ENCODE measurements around the gene SELENOO. TPM values are rescaled to one million over a fixed set of nuclear protein-coding genes. Genes with fewer than 3 reads are reported as not detected.
A peak's percentile ranks its signal among the peaks of the same experiment; 100 is the strongest.

SELENOO gene
- total and polyA plus RNA-seq, 4 donors, result 11.6 to 105 (median 17.9) TPM

DNA sequence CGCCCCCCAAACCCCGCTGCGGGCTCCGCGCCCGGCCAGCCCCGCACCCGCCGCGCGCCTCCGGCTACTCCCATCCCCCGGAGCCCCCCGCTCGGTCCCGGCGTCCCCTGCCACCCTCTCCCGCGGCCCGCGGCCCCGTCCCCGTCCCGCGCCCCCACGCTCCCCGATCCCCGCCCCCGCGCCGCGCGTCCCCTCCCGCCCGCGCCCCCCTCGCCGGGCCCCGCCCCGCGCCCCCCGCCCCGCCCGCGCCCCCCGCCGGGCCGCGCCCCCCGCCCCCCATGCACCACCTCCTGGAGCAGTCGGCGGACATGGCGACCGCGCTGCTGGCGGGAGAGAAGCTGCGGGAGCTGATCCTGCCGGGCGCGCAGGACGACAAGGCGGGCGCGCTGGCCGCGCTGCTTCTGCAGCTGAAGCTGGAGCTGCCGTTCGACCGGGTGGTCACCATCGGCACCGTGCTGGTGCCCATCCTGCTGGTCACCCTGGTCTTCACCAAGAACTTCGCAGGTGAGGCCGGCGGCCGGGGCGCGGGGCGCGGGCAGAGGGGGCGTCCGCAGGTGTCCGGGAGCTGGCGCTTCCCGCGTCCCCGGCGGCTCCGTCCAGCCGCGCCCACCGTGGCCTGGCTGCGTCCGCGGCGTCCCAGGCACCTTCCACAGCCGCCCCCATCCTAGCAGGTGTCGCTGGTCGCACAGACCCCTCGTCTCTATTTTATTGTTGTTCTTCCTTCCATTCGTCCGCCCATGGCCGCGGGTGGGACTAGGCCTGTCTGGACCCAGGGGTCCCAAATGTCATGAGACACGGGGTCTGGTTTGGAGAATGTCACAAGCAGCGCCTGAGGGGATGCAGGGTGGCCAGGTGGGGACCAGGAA is 30.1 kb upstream of the SELENOO start, which contains the start of gene PANX2:
Gene PANX2 (plus strand): TSS at position 279 of the 866 bp plus-strand sequence. CDS start 0 bp downstream, at position 279.
- peak within 1 kb of the TSS; percentile 57 to 59 for H3K4me3 ChIP-seq (ENCODE audit: low read length in 2 of 2)
- no peaks in the 10 kb centered on the region for H3K27me3 ChIP-seq (ENCODE audit: control insufficient read depth in 1 of 2, insufficient read depth in 2 of 2, low read length in 1 of 2)
- no peaks in the 10 kb centered on the region for H3K9me3 ChIP-seq (ENCODE audit: control insufficient read depth, low read length)
- ATAC-seq (ENCODE audit: low FRiP score), result no peak
- WGBS, 2 donors, result 6 to 12% methylated on average over 47 to 105 of the region's 105 CpGs
- intact Hi-C loops (cut with DNase I), result no loop called here
- no peak within 1 kb of the TSS for H3K27ac ChIP-seq (ENCODE audit: low read depth in 1 of 2, low read length in 2 of 2)
- no peaks in the 10 kb centered on the region for H3K4me1 ChIP-seq (ENCODE audit: control insufficient read depth in 1 of 2, insufficient read depth in 2 of 2, low read length in 2 of 2)
- DNase-seq, result peak; percentile 48 to 74
- H3K36me3 ChIP-seq (ENCODE audit: control insufficient read depth in 1 of 2, insufficient read depth in 2 of 2, low read length in 1 of 2), result no peaks in the 10 kb centered on the region

GRCh38 chr22:50171319-50171964 is 29.4 kb upstream of the SELENOO start:
- no peaks in the 10 kb centered on the region for H3K27me3 ChIP-seq (ENCODE audit: control insufficient read depth in 1 of 2, insufficient read depth in 2 of 2, low read length in 1 of 2)
- DNase-seq, result peak in 1 of 2 donors; percentile 49
- 69 to 73% methylated on average over 15 of the region's 15 CpGs for WGBS, 2 donors
- no peaks in the 10 kb centered on the region for H3K36me3 ChIP-seq (ENCODE audit: control insufficient read depth in 1 of 2, insufficient read depth in 2 of 2, low read length in 1 of 2)
- ATAC-seq (ENCODE audit: low FRiP score), result peak; percentile 17
- no peaks in the 10 kb centered on the region for H3K4me1 ChIP-seq (ENCODE audit: control insufficient read depth in 1 of 2, insufficient read depth in 2 of 2, low read length in 2 of 2)
- intact Hi-C loops (cut with DNase I), result no loop called here
- H3K9me3 ChIP-seq (ENCODE audit: control insufficient read depth, low read length), result no peaks in the 10 kb centered on the region
- H3K4me3 ChIP-seq (ENCODE audit: low read length in 2 of 2), result no peak overlapping the region
- no peak overlapping the region for H3K27ac ChIP-seq (ENCODE audit: low read depth in 1 of 2, low read length in 2 of 2)

GRCh38 chr22:50171965-50172421 is 28.8 kb upstream of the SELENOO start:
- 72 to 83% methylated on average over 13 of the region's 13 CpGs for WGBS, 2 donors
- Histone ChIP-seq H3K9me3 (ENCODE audit: control insufficient read depth, low read length) (no peaks in the 10 kb centered on the region), H3K36me3 (ENCODE audit: control insufficient read depth in 1 of 2, insufficient read depth in 2 of 2, low read length in 1 of 2) (no peaks in the 10 kb centered on the region), H3K27me3 (ENCODE audit: control insufficient read depth in 1 of 2, insufficient read depth in 2 of 2, low read length in 1 of 2) (no peaks in the 10 kb centered on the region), H3K4me3 (ENCODE audit: low read length in 2 of 2) (no peak overlapping the region), H3K4me1 (ENCODE audit: control insufficient read depth in 1 of 2, insufficient read depth in 2 of 2, low read length in 2 of 2) (no peaks in the 10 kb centered on the region), H3K27ac (ENCODE audit: low read depth in 1 of 2, low read length in 2 of 2) (no peak overlapping the region)
- ATAC-seq (ENCODE audit: low FRiP score), result no peak
- peak in 1 of 2 donors; percentile 46 for DNase-seq
- intact Hi-C loops (cut with DNase I), result no loop called here

DNA sequence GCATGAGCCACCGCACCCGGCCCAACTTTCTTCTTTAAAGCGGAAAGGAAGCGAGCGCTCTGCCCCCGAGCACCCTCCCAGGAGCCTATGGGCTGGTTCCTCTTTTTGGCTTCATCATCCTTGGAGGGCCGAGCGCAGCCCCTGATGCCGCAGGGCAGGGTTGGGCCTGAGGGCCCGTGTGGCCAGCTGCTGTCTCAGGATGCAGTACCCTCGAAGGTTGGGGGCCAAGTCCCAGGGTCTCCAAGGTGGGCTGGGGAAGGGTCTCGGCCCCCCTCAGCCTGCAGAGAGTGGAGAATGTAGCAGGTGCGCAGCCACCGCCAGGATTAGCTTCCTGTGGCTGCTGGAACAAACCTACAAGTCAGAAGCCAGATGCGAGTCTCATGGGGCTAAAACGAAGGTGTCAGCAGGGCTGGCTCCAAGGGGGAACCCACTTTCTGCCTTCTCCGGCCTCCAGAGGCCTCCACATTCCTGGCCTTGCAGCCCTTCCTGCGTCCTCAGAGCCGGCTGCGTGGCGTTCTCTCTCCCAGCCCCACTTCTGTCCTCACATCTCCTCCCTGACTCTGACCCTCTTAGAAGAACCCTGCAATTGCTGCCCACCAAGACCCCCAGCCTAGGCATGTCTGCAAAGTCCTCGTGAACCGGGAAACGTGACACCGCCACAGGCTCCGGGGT is 27.4 kb upstream of the SELENOO start:
- H3K27me3 ChIP-seq (ENCODE audit: control insufficient read depth in 1 of 2, insufficient read depth in 2 of 2, low read length in 1 of 2), result no peaks in the 10 kb centered on the region
- no peak overlapping the region for H3K4me3 ChIP-seq (ENCODE audit: low read length in 2 of 2)
- ATAC-seq (ENCODE audit: low FRiP score) (no peak), DNase-seq (peak in 1 of 2 donors; percentile 61)
- WGBS, 2 donors, result 90 to 92% methylated on average over 26 of the region's 26 CpGs
- H3K9me3 ChIP-seq (ENCODE audit: control insufficient read depth, low read length), result no peaks in the 10 kb centered on the region
- H3K36me3 ChIP-seq (ENCODE audit: control insufficient read depth in 1 of 2, insufficient read depth in 2 of 2, low read length in 1 of 2), result no peaks in the 10 kb centered on the region
- intact Hi-C loops (cut with DNase I), result no loop called here
- H3K4me1 ChIP-seq (ENCODE audit: control insufficient read depth in 1 of 2, insufficient read depth in 2 of 2, low read length in 2 of 2), result no peaks in the 10 kb centered on the region
- H3K27ac ChIP-seq (ENCODE audit: low read depth in 1 of 2, low read length in 2 of 2), result no peak overlapping the region

DNA sequence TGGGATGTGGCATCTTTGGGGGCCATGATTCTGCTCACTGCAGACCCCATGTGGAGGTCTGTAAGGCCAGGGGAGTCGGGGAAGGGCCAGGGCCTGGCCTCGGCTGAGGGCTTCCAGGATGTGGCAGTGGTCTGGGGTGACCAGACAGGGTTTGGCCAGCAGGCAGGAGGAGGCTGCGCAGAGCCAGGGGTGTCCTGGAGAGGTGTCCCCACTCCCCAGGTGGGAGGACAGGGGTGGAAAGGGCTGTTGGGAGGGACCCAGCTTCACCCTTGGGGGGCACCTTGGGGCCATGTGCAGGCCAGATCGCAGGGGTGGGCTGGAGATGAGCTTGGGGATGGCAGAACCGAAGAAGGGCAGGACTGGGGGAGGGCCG is 26.8 kb upstream of the SELENOO start:
- ATAC-seq (ENCODE audit: low FRiP score) (no peak), DNase-seq (peak in 1 of 2 donors; percentile 41)
- H3K9me3 ChIP-seq (ENCODE audit: control insufficient read depth, low read length), result no peaks in the 10 kb centered on the region
- intact Hi-C loops (cut with DNase I), result no loop called here
- no peak overlapping the region for H3K27ac ChIP-seq (ENCODE audit: low read depth in 1 of 2, low read length in 2 of 2)
- WGBS, 2 donors, result 85% methylated on average over 6 of the region's 6 CpGs
- H3K4me3 ChIP-seq (ENCODE audit: low read length in 2 of 2), result no peak overlapping the region
- H3K4me1 ChIP-seq (ENCODE audit: control insufficient read depth in 1 of 2, insufficient read depth in 2 of 2, low read length in 2 of 2), result no peaks in the 10 kb centered on the region
- no peaks in the 10 kb centered on the region for H3K27me3 ChIP-seq (ENCODE audit: control insufficient read depth in 1 of 2, insufficient read depth in 2 of 2, low read length in 1 of 2)
- no peaks in the 10 kb centered on the region for H3K36me3 ChIP-seq (ENCODE audit: control insufficient read depth in 1 of 2, insufficient read depth in 2 of 2, low read length in 1 of 2)

DNA sequence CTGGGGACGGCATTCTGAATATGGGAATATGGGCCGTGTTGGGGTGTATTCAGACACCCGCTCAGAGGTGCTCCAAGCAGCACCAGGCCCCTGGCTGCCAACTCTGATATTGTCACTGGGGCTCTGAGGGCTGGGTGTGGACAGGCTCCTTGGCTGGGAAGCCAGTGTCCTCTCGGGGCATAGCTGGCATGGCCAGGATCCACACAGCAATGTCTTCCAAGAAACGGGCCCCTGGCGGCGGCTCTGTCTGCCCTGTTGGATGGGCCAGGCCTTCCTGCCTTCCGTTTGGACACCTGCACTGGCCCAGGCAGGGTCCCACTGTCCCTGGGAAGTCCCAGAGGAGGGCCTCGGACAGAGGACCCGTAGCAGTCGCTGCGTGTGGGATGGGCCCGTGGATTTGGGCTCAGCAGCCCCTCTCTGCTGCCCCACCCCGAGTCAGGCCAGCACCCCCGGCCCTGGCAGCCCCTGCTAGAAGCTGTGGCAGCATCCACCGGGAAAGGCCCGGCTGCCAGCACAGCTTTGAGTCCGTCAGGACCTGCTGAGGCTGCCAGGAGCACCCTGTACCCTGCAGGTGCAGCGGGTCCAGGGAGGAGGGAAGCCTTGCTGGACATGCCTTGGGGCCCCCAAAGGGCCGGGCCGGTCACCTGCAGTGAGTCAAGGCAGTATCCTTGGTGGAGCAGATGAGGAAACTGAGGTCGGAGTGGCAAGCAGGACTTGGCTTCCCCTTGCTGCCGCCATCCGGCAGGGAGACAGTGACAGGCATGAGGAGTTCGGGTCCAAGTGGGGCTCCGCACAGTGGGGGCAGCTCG is 26.2 kb upstream of the SELENOO start:
- intact Hi-C loops (cut with DNase I), result no loop called here
- ATAC-seq (ENCODE audit: low FRiP score) (no peak), DNase-seq (peak in 1 of 2 donors; percentile 43)
- WGBS, 2 donors, result 55% methylated on average over 27 of the region's 27 CpGs
- H3K4me3 ChIP-seq (ENCODE audit: low read length in 2 of 2), result no peak overlapping the region
- no peaks in the 10 kb centered on the region for H3K4me1 ChIP-seq (ENCODE audit: control insufficient read depth in 1 of 2, insufficient read depth in 2 of 2, low read length in 2 of 2)
- H3K27ac ChIP-seq (ENCODE audit: low read depth in 1 of 2, low read length in 2 of 2), result no peak overlapping the region
- no peaks in the 10 kb centered on the region for H3K36me3 ChIP-seq (ENCODE audit: control insufficient read depth in 1 of 2, insufficient read depth in 2 of 2, low read length in 1 of 2)
- no peaks in the 10 kb centered on the region for H3K9me3 ChIP-seq (ENCODE audit: control insufficient read depth, low read length)
- H3K27me3 ChIP-seq (ENCODE audit: control insufficient read depth in 1 of 2, insufficient read depth in 2 of 2, low read length in 1 of 2), result no peaks in the 10 kb centered on the region

- intact Hi-C loops (cut with DNase I), result no loop called here
- H3K4me1 ChIP-seq (ENCODE audit: control insufficient read depth in 1 of 2, insufficient read depth in 2 of 2, low read length in 2 of 2), result no peaks in the 10 kb centered on the region
- H3K4me3 ChIP-seq (ENCODE audit: low read length in 2 of 2), result no peak overlapping the region
- H3K27ac ChIP-seq (ENCODE audit: low read depth in 1 of 2, low read length in 2 of 2), result no peak overlapping the region
- H3K36me3 ChIP-seq (ENCODE audit: control insufficient read depth in 1 of 2, insufficient read depth in 2 of 2, low read length in 1 of 2), result no peaks in the 10 kb centered on the region
- ATAC-seq (ENCODE audit: low FRiP score) (no peak), DNase-seq (peak; percentile 40 to 73)
- H3K27me3 ChIP-seq (ENCODE audit: control insufficient read depth in 1 of 2, insufficient read depth in 2 of 2, low read length in 1 of 2), result no peaks in the 10 kb centered on the region
- 87 to 90% methylated on average over 5 to 6 of the region's 6 CpGs for WGBS, 2 donors
- H3K9me3 ChIP-seq (ENCODE audit: control insufficient read depth, low read length), result no peaks in the 10 kb centered on the region
Measured at GRCh38 chr22:50175191-50175461, 25.7 kb upstream of the SELENOO start.
